Retina (tissue), 1 donor: Measurements from ENCODE around the gene GLI3.

Source experiments
- DNase-seq: peaks from one replicate; pipeline ENCODE4 v3.0.0-alpha.2; 2016

Gene GLI3

DNA sequence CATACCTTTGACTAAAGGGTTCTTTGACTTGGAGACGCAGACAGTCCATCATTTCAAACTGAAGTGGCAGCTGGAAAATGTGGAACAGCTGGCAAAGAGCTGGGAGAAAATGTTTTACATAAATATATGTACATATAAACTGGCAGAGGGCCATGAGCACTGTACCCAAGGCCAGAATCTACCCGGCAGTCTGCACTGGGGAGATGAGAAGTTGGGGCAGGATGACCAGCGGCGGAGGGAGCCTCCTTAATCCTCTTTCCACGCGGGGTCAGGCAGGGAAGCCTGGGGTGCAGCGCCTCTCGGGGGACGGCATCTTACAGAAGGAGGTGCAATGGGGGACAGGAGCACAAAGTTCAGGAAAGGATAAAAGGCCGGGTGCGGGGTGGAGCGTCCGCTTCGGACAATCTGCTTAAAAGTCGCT is 1.3 kb downstream of the GLI3 start:
- peak; percentile 69 for DNase-seq

DNA sequence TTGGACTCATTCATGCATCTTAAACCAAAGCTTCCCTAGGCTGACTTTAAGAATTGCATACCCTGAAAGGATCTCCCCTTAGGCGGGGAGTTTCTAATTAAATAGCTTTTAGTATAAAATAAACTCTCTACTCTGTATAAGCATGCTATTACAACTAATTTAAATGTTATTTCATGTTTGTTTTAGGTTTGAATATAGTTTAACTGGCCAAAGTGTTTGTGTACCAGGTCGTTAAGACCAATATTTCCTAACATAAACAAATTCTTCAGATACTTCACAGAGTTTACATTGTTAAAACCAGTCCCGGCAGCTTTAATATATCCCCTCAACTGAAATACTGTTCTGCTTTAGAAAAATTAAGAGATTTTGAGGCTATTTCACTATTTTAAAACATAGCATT is 2.3 kb downstream of the GLI3 start:
- DNase-seq = no peak

DNA sequence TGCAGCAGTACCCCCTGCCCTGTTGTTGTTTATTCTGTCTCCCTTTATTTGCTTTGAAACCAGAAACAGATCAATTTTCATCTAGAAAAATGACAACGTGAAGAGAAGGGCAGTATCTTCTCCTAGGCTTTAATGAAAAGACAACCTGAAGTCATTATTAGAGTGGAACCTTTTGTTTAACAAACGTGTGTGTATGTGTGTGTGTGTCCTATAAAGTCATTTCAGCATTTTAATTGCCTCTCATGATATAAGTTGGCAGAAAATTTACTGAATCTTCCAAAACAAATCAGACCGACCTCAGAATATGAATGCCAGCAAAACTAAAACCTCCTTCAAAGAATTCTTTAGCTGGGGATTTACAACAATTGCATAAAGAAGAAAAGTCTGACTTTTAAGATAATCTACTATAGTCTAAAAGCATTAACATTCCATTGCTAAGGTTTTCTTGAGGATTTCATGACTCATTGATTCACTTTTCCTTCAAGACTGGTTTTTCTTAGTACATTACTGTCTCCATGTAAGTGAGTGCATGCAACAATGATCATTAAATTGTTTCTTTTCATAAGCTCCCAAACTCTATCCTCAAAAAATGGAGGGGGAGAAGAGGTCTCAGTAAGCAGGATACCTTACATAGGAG is 3.2 kb downstream of the GLI3 start:
- DNase-seq = no peak

- peak; percentile 28 for DNase-seq
These were observed 3.8 kb downstream of the GLI3 start for GRCh38 chr7:42233171-42233570.

DNA sequence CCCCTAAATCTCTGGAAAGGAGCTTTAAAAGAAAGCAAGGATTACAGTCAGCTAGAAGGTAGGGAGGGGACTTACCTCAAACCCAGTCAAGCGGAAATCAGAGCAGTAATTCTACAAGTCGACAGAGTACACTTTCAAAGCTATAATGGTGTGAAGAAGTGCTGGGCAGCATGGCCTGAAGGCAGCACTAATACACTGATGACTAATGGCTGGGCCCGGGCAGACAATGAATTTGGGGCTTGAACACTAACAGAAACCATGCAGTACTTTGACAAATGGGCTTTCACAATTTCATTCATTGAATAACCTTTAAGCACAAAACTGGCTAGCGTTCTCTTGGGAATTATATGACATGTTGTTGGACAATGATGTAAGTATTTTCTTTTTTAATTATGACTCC is 4.7 kb downstream of the GLI3 start:
- DNase-seq = peak; percentile 28

- DNase-seq = no peak
These were observed 5.8 kb downstream of the GLI3 start for GRCh38 chr7:42231043-42231787.

DNA sequence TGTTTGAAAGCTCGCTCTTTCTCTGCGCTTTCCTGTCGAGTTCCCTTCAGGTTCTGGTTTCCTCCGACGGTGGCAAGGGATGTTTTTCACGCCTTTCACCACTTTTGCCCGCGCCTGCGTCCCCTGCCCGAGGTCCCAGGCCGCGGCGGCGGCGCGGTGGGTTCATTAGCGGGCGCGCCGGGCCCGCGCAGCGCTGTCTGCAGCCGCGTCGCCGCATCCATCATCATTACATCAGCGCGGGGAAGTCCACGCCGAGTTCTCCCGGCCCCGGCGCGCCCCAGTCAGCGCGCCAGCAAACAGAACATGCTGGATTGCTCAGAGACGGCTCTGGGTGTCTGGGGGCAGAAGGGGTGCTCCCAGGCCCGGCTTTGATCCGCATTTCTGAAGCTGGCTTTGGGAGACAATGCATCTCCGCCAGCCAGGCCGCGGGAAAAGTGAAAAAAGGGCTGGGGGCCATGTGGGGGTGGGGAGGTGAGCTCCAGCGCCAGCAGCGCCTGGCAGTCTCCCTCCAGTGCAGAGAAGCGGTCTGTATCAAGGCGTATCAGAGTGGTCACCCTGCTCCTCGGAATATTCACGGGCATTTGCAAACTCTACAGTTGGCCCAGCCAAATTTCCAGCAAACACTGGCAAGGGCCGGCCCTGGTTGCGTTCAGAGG is 8.9 kb downstream of the GLI3 start:
- DNase-seq = peak; percentile 87

DNA sequence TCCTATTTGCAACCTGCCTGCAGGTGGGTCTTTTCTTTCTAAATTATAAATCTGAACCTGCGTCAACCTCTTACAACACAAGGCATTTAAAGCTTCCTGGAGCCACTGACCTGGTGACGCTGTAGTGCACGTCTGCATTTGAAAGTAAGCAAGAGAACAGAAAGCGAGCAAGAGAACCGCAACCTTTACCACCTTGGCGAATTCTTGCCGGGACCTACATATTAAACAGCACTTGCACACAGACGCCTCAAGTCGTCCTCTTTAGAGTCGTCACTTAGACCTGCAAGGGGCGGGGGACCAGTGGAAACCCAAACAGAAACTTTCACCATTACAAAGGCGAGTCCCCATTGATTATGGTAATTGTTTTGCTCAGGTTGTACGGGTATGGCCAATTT is 9.5 kb downstream of the GLI3 start:
- no peak for DNase-seq

GRCh38 chr7:42227021-42227420 is 10.0 kb downstream of the GLI3 start:
- DNase-seq = peak; percentile 46

DNA sequence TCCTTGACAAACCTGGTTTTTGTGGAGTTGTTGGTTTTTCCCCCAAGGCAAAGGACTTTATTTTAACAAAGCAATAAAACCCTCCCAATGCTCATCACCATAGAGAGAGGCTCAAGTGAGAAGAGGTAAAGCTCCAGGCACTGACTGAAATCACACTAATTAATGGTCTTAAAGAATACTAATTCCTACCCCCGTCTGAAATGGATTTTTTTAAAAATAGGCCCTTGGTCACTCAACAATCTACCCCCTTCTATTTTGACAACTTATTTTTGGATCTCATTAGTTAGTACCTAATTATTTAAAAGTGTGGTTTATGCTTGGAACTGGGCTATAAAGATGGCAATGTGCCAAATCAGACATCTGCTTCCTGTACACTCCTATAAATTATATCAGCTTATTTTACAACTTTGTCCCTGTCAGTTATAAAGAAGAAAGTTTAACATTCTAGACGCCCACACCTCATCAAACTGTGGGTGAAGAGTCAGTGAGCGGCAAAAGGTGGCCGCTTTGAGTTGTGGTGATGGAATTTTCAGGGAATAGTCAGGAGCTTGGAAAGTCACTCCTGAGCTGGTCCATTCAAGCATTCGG is 10.6 kb downstream of the GLI3 start:
- peak; percentile 47 for DNase-seq

DNA sequence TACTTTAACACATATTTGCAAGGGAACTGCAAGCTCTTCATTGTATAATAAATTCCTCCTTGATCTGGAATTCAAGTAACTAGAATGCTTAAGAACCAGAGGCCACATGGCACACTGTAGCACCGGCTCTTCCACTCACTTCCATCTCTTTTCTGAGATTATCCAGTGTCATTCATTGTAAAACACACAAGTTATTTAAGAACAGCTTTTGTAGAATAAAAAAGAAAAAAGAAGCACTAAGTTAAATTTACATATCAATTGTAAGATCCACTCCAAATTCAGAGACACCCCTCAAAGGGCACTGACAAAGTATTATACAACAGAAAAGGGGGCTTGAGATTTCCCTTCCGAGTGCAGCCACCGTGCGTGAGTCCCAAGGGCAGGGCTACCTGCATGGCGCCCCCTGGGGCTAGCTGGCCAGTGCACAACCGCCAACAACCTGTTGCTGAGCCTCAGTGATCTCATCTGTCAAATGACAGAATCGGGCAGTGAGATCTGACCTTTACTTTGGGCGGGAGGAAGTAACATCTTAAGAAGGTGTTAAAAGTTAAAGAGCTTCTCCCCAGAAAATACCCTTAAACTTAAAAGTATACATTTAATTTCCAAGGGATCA is 12.5 kb downstream of the GLI3 start:
- DNase-seq = no peak

GRCh38 chr7:42222891-42223290 is 14.1 kb downstream of the GLI3 start:
- no peak for DNase-seq

DNA sequence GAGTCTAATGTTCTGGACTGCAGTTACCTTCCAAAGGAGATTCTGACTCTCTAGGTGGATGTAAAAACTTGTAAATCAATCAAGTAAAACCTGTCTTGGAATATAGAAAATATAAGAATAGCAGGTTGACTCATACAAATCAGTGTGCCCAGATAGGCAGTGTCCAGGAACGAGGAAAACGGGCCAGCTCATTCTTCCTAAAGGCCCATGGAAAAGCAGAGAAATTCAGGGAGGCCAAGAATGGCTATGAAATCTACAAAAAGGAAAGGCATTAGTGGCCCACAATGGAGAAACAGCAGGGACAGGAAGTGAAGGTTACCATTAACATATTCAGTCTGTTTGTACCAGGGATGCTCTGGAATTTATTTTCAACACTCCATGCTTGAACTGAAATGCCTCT is 14.9 kb downstream of the GLI3 start:
- no peak for DNase-seq

- DNase-seq = no peak
These were observed 15.7 kb downstream of the GLI3 start for GRCh38 chr7:42221304-42221703.

DNA sequence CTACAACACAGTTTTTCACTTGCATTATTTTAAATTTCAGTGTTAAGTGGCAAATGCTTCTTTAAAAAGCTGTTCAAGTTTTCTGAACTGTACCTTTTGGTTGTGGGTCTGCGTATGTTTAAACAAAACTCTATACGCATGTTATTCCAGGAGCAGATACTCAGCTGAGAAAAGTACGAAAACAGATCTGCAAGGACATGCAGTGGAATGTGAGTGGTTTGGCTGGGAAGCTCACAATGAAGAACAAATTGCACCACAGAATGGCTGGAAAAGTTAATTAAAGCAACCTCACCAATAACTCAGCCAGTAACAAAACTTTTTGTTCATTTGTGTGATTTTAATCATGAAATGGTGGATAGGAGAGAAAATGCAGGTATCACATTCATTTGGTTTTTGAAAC is 17.6 kb downstream of the GLI3 start:
- no peak for DNase-seq

GRCh38 chr7:42218248-42218647 is 18.8 kb downstream of the GLI3 start:
- DNase-seq = no peak

- no peak for DNase-seq
These were observed 19.5 kb downstream of the GLI3 start for GRCh38 chr7:42217548-42217947.

- no peak for DNase-seq
These were observed 20.0 kb downstream of the GLI3 start for GRCh38 chr7:42217053-42217452.

DNA sequence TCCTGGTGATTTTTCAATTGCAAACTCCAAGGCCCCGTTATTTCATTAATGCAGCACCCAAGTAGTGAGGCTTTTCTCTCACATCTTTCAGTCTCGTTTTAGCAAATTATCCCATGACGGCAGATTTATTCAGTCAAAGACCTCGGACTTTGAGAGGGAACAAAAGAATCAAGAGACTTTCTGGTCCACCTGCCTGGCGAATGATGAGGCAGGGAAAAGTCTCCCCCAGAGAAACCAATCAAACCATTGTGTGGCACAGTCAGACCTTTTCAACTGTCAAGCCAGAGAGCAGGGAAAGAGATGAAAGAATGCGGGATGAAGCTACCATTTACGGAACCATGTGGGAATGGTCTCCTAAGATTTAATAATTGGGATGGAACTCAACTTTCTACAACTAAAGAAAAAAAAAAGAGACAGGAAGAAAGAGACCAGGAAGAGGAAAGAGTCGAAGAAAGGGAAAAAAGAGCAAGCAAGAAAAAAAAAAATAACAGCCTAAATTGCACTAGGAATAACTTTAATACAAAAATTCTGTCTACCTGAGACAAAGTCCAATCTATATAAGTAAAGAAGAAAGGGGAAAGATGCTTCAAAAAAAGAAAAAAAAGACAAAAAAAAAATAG is 22.8 kb downstream of the GLI3 start:
- peak; percentile 52 for DNase-seq

GRCh38 chr7:42213093-42213492 is 23.9 kb downstream of the GLI3 start:
- no peak for DNase-seq

DNA sequence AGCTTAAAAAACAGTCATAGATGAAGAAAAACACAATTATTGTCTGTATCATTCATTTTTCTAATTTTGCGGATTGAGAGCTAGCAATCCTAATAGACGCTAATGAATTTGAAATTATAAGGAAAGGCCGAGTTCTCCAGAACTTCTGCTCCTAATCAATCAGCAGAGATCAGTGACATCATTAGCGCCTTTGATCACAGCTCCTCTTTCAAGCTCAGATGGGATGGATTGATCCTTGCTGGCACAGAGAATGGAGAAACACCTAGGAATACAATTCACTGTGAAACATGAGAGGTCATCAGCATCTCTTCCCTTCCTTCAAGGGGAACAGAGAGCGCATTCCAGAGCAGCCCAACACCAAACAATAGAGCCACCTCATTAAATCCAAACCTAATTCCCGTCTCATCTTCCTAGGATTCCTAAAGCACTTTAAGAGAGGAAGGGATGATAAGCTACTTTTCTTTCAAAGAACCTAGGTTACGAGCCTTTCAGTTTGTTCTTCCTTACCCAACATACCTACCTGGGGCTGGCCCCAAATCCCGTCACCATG is 24.4 kb downstream of the GLI3 start:
- no peak for DNase-seq

- no peak for DNase-seq
These were observed 25.1 kb downstream of the GLI3 start for GRCh38 chr7:42211938-42212337.

GRCh38 chr7:42210779-42211178 is 26.2 kb downstream of the GLI3 start:
- no peak for DNase-seq
